ENCODE measurements around the gene SYNE1. TPM values are rescaled to one million over a fixed set of nuclear protein-coding genes. Genes with fewer than 3 reads are reported as not detected.

The SYNE1 gene
- total RNA-seq, 4 donors from 2014 or later: 411 to 622 (median 490) TPM

GRCh38 chr6:152292555-152292954 is 344.6 kb downstream of the SYNE1 start:
- intact Hi-C loops (cut with DNase I): no loop called here
- H3K36me3 ChIP-seq: peaks cover 44 to 48% of the 10 kb centered on the region in 2 donors
- H3K27ac ChIP-seq: no peak overlapping the region
- H3K4me3 ChIP-seq (replicated peaks in 1 of 3): no peak overlapping the region
- H3K27me3 ChIP-seq: no peaks in the 10 kb centered on the region
- WGBS, 2 donors: 92% methylated on average over 3 of the region's 3 CpGs
- DNase-seq: no peak
- no peaks in the 10 kb centered on the region for H3K9me3 ChIP-seq
- no peak for TF ChIP-seq POLR2A (IDR thresholded peaks at IDR 0.05)
- no peak for TF ChIP-seq CTCF (IDR thresholded peaks at IDR 0.05)
- H3K4me1 ChIP-seq: peaks cover 15 to 20% of the 10 kb centered on the region in 2 donors

GRCh38 chr6:152290693-152291092 is 346.5 kb downstream of the SYNE1 start:
- DNase-seq: no peak
- Histone ChIP-seq H3K27me3 (no peaks in the 10 kb centered on the region), H3K4me1 (peaks cover 6% of the 10 kb centered on the region in 2 donors), H3K27ac (no peak overlapping the region), H3K4me3 (replicated peaks in 1 of 3) (no peak overlapping the region), H3K36me3 (peaks cover 48 to 57% of the 10 kb centered on the region in 2 donors), H3K9me3 (no peaks in the 10 kb centered on the region)
- intact Hi-C loops (cut with DNase I): no loop called here
- no peak for TF ChIP-seq POLR2A (IDR thresholded peaks at IDR 0.05)
- no peak for TF ChIP-seq CTCF (IDR thresholded peaks at IDR 0.05)

- TF ChIP-seq CTCF (IDR thresholded peaks at IDR 0.05) (no peak), POLR2A (IDR thresholded peaks at IDR 0.05) (no peak)
- Histone ChIP-seq H3K27ac (no peak overlapping the region), H3K27me3 (no peaks in the 10 kb centered on the region), H3K4me3 (replicated peaks in 1 of 3) (no peak overlapping the region), H3K9me3 (no peaks in the 10 kb centered on the region), H3K4me1 (peaks cover 3 to 6% of the 10 kb centered on the region in 2 donors), H3K36me3 (peaks cover 58 to 74% of the 10 kb centered on the region in 2 donors)
- 97% methylated on average over 9 of the region's 9 CpGs for WGBS, 2 donors
- intact Hi-C loops (cut with DNase I): no loop called here
- no peak for DNase-seq
Observed at GRCh38 chr6:152277826-152278329, 359.3 kb downstream of the SYNE1 start.

- Histone ChIP-seq H3K27me3 (no peaks in the 10 kb centered on the region), H3K4me3 (replicated peaks in 1 of 3) (no peak overlapping the region), H3K4me1 (peaks cover 7 to 14% of the 10 kb centered on the region in 2 donors), H3K36me3 (peaks cover 48 to 50% of the 10 kb centered on the region in 2 donors), H3K27ac (peak overlapping the region in 2 of 3 donors; percentile 24 to 52), H3K9me3 (no peaks in the 10 kb centered on the region)
- TF ChIP-seq POLR2A (IDR thresholded peaks at IDR 0.05) (no peak), CTCF (IDR thresholded peaks at IDR 0.05) (no peak)
- WGBS, 2 donors: 58 to 62% methylated on average over 4 of the region's 4 CpGs
- DNase-seq: peak in 1 of 2 donors; percentile 12
- intact Hi-C loops (cut with DNase I): no loop called here
Observed at GRCh38 chr6:152273638-152274037, 363.5 kb downstream of the SYNE1 start.

- TF ChIP-seq CTCF (IDR thresholded peaks at IDR 0.05) (no peak), POLR2A (IDR thresholded peaks at IDR 0.05) (no peak)
- H3K27ac ChIP-seq: peak overlapping the region; percentile 24 to 61 (median 39)
- WGBS, 2 donors: 60 to 76% methylated on average over 3 of the region's 3 CpGs
- peaks cover 42 to 46% of the 10 kb centered on the region in 2 donors for H3K36me3 ChIP-seq
- no peak overlapping the region for H3K4me3 ChIP-seq (replicated peaks in 1 of 3)
- intact Hi-C loops (cut with DNase I): no loop called here
- H3K27me3 ChIP-seq: no peaks in the 10 kb centered on the region
- no peak for DNase-seq
- H3K9me3 ChIP-seq: no peaks in the 10 kb centered on the region
- H3K4me1 ChIP-seq: peaks cover 7 to 14% of the 10 kb centered on the region in 2 donors
Observed at GRCh38 chr6:152273002-152273401, 364.2 kb downstream of the SYNE1 start.
